HFF-Myc (cell line): ENCODE results near the gene PKD2L1.

Experiments used
- DNase-seq: peaks from one replicate; pipeline ENCODE4 v3.0.0-alpha.2; 2011; ENCODE audit warnings: low read depth; ENCODE audit errors: extremely low read depth
- H3K4me3 ChIP-seq: replicated peaks from 2 replicates; pipeline ENCODE4 v1.5.1; 2011; ENCODE audit warnings: low read depth, mild to moderate bottlenecking, control low read depth, low read length
- TF ChIP-seq, protein P1 (sequence below): IDR thresholded peaks from 2 replicates; pipeline ENCODE4 v1.5.1; 2012; ENCODE audit warnings: mild to moderate bottlenecking, low read depth, low read length, control low read depth; ENCODE audit errors: missing control alignments

Gene PKD2L1

DNA sequence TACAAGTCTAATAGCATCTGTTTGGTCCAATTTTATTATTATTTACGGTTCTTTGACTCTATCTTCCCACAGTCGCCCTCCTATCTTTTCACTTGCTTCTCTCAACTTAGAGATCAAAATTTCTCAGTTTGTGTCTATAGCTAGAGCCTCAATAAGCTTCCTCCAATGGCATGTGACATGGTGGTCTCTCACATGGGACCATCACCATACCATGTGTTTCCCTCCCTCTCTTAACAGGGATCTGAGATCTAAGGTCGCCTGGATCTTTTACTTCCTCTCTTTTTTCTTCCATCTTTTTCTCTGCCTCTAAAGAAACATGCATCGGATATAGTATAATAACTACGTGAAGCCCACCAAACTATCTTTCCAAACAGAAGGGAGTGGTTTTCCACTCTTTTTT is 1.8 kb downstream of the PKD2L1 start:
- DNase-seq = no peak
- TF ChIP-seq, protein P1, sequence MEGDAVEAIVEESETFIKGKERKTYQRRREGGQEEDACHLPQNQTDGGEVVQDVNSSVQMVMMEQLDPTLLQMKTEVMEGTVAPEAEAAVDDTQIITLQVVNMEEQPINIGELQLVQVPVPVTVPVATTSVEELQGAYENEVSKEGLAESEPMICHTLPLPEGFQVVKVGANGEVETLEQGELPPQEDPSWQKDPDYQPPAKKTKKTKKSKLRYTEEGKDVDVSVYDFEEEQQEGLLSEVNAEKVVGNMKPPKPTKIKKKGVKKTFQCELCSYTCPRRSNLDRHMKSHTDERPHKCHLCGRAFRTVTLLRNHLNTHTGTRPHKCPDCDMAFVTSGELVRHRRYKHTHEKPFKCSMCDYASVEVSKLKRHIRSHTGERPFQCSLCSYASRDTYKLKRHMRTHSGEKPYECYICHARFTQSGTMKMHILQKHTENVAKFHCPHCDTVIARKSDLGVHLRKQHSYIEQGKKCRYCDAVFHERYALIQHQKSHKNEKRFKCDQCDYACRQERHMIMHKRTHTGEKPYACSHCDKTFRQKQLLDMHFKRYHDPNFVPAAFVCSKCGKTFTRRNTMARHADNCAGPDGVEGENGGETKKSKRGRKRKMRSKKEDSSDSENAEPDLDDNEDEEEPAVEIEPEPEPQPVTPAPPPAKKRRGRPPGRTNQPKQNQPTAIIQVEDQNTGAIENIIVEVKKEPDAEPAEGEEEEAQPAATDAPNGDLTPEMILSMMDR = no peak
- no peak overlapping the region for H3K4me3 ChIP-seq

DNA sequence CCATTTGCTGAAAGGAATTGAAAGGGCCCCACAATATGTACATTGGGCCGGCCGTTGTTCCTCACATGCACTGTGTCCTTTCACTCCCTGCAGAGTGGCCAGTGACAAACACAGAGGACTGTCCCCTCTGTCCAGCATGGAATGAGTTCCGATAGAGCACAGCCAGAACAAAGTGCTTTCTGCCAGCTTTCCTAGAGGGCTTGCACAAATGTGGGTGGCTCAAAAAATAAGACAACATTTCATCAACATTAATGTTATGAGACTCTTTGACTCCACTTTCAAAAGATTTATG is 2.4 kb downstream of the PKD2L1 start:
- no peak for DNase-seq
- H3K4me3 ChIP-seq = no peak overlapping the region
- TF ChIP-seq, protein P1 = no peak

DNA sequence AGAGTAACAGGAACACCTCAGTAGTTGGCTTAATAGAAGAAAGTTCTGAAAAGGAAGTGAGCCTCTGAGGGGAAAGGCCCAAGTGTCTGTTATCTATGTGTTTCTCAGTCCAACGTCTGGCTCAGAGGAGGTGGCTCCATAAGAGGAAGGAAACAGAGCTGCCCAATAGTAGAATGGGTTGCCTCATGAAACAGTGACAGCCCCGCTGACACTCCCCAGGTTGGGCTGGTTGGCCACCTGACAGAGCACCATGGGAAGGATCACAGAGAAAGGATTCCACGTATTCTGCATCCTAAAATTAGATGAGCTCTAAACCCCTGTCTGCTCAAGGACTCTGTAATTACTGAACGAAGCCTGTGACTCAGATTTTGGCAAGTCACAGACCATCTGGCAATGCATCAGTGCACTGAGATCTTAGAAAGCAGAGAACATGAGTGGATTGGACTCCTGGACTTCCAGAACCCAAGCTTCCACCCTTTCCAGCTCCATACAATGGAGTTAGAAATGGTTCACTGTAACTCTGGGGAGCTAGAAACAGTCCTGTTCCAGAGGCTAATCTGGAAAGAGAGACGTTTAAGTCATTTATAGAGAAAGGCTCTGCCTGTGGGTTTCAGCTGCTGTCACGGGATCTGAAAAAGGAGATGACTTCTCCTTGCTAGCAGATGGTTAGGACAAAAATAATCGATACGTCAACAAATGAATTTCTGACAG is 2.9 kb downstream of the PKD2L1 start:
- H3K4me3 ChIP-seq = no peak overlapping the region
- no peak for DNase-seq
- TF ChIP-seq, protein P1 = no peak

DNA sequence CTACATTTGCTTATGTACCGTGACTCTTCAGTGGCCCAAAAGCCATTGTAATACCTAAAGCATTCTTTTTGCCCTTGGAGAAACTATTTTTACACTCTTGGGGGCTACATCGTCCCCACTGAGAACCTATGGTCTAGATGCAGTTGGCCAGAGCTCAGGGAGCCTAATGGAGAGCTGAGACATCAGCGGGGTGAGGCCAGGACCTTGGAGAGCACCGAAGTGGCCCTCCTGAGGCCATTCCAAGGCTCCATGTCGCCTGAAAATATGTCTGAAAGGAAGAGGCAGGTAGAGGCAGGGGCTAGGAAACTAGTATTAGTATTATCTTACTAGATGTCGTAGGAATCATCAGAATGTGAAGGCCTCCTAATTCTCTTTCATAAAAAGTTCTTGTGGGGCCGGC is 4.9 kb downstream of the PKD2L1 start:
- TF ChIP-seq, protein P1 = no peak
- no peak overlapping the region for H3K4me3 ChIP-seq

DNA sequence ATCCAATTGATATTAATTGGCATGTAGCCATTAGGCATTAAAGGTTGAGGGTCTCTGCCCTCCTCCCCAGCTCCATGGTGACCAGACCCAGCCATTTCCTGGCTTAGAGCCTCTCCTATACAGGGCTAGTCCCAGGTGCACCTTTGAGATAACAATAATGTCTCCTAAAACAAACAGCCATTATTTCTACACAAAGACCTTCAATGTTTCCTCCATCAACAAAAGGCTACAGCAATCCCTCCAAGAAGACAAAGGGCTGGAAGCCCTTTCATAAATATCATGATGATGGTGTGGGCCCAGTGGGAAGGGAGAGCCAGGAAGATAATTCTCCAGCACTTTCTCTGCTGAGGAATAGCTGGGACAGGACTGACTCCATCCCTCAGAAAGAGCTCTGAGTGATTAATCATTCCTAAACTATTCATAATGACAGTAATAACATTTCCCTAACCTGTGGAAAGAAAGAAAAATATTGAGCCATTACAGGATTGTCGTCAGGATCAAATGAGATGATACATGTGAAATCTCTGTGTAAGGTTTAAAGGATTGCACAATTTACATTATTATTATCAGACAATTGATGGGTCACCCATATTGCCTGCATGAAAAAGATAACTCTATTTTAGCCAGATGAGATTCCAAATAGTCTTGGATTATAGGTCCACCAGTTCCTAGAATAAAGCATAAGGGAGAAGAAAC is 10.2 kb downstream of the PKD2L1 start:
- no peak overlapping the region for H3K4me3 ChIP-seq
- DNase-seq = no peak
- TF ChIP-seq, protein P1 = no peak

More for the DNA sequence above, 4.9 kb downstream of the PKD2L1 start:
- DNase-seq = no peak

DNA sequence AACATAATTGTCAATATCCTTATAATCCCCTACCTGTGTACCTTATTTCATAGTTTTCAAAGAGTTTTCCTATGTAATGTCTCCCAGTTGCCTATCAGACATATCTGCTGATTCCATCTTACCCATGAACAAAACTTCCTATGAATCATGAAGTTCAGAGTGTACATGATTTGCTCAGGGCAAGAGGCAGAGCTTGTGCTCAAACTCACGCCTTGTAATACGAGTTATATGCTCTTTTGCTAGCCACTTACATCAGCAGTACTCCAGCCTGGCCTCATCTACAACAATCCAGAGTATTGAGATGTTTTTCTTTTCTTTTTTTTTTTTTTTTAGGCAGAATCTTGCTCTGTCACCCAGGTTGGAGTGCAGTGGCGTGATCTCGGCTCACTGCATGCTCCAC is 11.8 kb downstream of the PKD2L1 start:
- TF ChIP-seq, protein P1 = no peak
- no peak for DNase-seq
- no peak overlapping the region for H3K4me3 ChIP-seq
